GM19099 (cell line): ENCODE data around the gene PRR30.

Experiments used
- POLR2A ChIP-seq: IDR thresholded peaks from 3 replicates; pipeline ENCODE4 v1.6.1; 2011; ENCODE audit warnings: low read depth; ENCODE audit not compliant: insufficient read length; ENCODE audit errors: extremely low read depth

The PRR30 gene

GRCh38 chr2:27123302-27124150, 15.7 kb downstream of the PRR30 start, which contains the start of gene ABHD1:
Gene ABHD1, plus strand, starts transcription at chr2:27123815. Its CDS starts 134 bp downstream, at chr2:27123949.
- no peak for TF ChIP-seq POLR2A

GRCh38 chr2:27122791-27123190, 16.4 kb downstream of the PRR30 start:
- TF ChIP-seq POLR2A, result no peak

- no peak for TF ChIP-seq POLR2A
Measured at GRCh38 chr2:27121906-27122305, 17.3 kb downstream of the PRR30 start.

GRCh38 chr2:27118525-27119329, 20.5 kb downstream of the PRR30 start, which contains the start of gene CGREF1:
Gene CGREF1, minus strand, starts transcription at chr2:27119128. Its CDS starts 14,762 bp downstream, at chr2:27104366.
- no peak for TF ChIP-seq POLR2A

- TF ChIP-seq POLR2A, result no peak
Measured at GRCh38 chr2:27117995-27118524, 21.1 kb downstream of the PRR30 start.

- no peak for TF ChIP-seq POLR2A
Measured at GRCh38 chr2:27115519-27115918, 23.7 kb downstream of the PRR30 start.

- no peak for TF ChIP-seq POLR2A
Measured at GRCh38 chr2:27109083-27109482, 30.1 kb downstream of the PRR30 start.

GRCh38 chr2:27108221-27108620, 31.0 kb downstream of the PRR30 start:
- TF ChIP-seq POLR2A, result no peak

GRCh38 chr2:27105981-27106380, 33.2 kb downstream of the PRR30 start:
- TF ChIP-seq POLR2A, result no peak

GRCh38 chr2:27102329-27102728, 36.9 kb downstream of the PRR30 start:
- no peak for TF ChIP-seq POLR2A

- TF ChIP-seq POLR2A, result no peak
Measured at GRCh38 chr2:27100036-27100435, 39.2 kb downstream of the PRR30 start.

GRCh38 chr2:27099334-27099955, 39.8 kb downstream of the PRR30 start:
- no peak for TF ChIP-seq POLR2A

- no peak for TF ChIP-seq POLR2A
Measured at GRCh38 chr2:27097341-27097740, 41.9 kb downstream of the PRR30 start.

GRCh38 chr2:27096748-27097297, 42.4 kb downstream of the PRR30 start:
- TF ChIP-seq POLR2A, result no peak

- TF ChIP-seq POLR2A, result no peak
Measured at GRCh38 chr2:27095745-27096651, 43.2 kb downstream of the PRR30 start.

- no peak for TF ChIP-seq POLR2A
Measured at GRCh38 chr2:27095427-27095744, 43.8 kb downstream of the PRR30 start.
